GM21737 (cell line): Measurements from ENCODE around the gene TUBGCP2.

Experiments
- ATAC-seq: cut with Tn5 transposase; IDR thresholded peaks from one replicate; pipeline ENCODE4 v1.9.1; 2021; ENCODE audit warnings: mild to moderate bottlenecking, moderate library complexity; ENCODE audit not compliant: unreplicated experiment

TUBGCP2 gene

DNA sequence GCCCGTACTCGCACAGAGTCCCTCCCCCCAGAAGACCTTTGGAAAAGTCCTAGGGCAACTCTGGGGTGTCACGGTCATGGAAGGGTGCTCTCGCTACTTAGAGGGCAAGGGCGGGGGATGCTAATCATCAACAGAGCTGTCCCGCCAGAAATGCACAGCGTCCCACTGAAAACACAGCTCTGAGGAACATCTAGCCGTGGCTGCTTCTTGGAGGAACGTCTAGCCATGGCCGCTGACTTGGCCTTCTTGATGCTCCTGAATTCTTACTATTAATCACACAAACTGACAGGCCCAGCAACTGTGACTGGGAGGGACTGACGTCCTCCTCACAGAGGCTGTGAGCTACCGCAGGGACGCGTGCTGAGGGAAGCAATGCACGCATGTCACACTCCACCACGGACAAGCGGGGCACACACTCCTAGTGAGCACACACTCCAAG, 1.7 kb downstream of the TUBGCP2 start:
- ATAC-seq: no peak

DNA sequence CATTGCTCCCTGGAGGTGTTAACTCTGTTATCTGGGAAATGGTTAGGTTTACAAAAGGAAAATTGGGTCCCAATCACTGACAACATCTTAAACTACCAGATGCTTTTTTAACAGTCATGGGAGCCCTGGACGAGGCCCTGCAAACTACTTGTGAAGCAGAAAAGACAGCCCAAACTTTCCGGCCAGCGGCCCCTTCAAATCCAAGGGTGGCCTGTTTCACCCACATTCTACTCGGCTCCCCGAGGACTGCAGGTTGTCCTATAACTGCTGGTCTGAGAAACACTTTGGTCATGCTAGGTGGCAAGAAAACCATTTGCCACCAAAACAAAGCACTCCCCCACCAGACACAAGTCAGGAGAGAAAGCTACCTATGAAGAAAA, 2.6 kb downstream of the TUBGCP2 start:
- no peak for ATAC-seq

DNA sequence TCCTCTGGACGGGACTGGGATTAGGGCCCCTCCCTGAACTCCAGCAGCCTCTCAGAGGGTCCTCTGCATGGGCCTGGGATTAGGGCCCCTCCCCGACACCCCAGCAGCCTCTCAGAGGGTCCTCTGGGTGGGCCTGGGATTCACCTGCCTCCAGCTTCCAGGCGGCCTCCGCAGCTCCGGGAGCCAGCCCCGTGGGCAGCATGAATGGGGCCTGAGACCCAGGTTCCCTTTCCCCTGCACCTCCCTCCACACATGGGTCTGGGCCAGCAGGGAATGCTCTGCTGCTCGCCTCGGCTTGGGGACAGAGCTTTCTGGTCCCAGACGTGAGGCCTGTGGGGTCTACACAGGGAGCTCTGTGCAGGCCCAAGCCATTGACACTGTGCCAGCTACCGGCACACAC, 5.5 kb downstream of the TUBGCP2 start:
- no peak for ATAC-seq

GRCh38 chr10:133302230-133302629, 6.4 kb downstream of the TUBGCP2 start:
- no peak for ATAC-seq

- no peak for ATAC-seq
These were observed 8.9 kb downstream of the TUBGCP2 start for GRCh38 chr10:133299738-133300137.

- no peak for ATAC-seq
These were observed 9.4 kb downstream of the TUBGCP2 start for GRCh38 chr10:133299224-133299623.

DNA sequence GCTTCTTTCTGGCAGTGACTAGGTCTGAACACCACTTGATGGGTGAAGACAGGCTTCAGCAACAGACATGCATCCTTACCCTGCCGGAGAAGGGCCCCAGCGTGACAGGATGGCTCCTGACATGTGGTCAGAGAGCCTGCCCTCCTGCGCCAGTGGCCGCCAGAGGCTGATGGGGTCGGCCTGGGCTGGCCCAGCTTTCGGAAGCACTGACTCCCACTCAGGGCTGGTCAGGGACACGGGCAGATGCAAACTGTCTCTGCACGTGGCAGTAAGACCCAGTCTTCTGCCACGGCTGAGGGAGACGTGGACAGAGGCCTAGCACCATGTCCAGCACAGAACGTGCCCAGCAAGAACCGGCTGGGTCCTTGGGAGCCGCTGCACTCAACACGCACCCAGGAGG, 10.2 kb downstream of the TUBGCP2 start:
- no peak for ATAC-seq

GRCh38 chr10:133297504-133297903, 11.2 kb downstream of the TUBGCP2 start:
- ATAC-seq: no peak

- ATAC-seq: no peak
These were observed 13.0 kb downstream of the TUBGCP2 start for GRCh38 chr10:133295426-133296320.

GRCh38 chr10:133294189-133294588, 14.5 kb downstream of the TUBGCP2 start:
- no peak for ATAC-seq

DNA sequence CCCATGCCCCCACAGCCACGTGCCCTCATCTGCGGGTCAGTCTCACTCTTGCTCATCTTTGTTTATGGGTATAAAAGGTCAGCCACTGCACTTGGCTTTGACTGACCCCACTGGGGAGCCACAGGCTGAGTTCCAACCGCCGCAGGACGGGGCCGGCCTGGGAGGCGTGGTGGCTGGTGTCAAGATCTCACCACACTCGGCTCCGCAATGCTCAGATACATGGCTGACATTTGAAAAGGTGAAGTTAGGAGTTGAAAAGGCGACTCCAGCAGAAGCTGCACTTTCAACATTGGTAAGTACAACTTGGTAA, 14.9 kb downstream of the TUBGCP2 start:
- no peak for ATAC-seq

- no peak for ATAC-seq
These were observed 15.5 kb downstream of the TUBGCP2 start for GRCh38 chr10:133292919-133293809.

GRCh38 chr10:133289761-133290160, 18.9 kb downstream of the TUBGCP2 start:
- ATAC-seq: no peak

- no peak for ATAC-seq
These were observed 20.7 kb downstream of the TUBGCP2 start for GRCh38 chr10:133287832-133288500.

DNA sequence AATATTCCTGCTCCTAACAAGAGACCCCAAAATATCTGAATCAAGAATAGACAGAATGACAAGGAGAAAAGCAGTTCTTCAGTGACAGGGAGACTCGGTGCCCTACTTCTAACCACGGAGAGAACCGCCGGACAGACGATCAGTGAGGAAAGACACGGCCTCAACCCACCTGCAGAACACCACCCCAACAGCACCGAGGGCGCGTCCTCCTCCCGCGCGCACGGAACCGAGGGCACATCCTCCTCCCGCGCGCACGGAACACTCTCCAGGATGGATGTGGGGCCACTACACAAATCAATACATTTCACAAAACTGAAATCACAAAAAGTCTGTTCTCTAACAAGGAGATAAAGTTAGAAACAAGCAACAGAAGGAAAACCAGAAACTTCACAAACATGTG, 22.3 kb downstream of the TUBGCP2 start:
- ATAC-seq: no peak

- ATAC-seq: no peak
These were observed 23.5 kb downstream of the TUBGCP2 start for GRCh38 chr10:133285217-133285616.

DNA sequence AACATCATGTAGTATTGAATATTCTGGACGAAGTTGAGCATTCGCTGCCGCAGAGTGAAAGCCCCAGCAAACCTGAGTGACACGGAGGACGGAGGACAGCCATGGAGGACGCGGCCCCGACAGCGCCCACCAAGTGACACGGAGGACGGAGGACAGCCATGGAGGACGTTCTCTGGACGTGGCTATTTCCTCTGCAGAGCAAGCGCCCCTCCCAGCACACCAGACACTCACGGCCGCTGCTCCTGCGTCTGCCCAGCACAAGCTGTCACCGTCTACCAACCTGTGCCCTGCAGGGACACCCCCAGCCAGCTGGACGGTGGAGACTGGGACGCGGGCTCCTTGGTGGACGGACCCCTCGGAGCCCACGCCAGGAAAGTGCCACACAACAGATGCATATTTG, 24.7 kb downstream of the TUBGCP2 start:
- no peak for ATAC-seq

DNA sequence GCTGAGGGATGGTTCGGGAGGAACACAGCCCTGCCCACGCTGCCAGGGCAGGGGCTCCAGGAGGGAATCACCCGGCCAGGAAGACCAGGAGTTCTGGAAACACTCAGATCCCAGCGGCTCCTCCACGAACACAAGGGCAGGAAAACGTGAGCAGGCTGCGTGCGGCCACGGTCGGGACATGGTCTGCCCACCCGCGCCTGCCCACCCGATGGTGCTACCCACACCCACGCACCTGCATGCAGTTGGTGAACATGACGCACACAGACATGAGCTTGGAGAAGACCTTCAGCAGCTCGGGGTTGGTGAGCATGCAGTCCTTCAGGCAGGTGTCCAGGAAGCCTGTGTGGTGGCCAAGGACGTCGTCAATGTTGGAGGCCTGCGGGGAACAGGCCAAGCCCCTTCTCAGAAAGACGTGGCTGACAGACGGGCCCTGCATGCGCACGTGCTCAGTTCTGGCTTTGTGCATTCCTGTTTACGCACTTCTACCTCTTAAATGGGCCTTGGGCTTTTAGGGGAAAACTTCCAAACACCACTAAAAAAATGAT, 25.8 kb downstream of the TUBGCP2 start:
- ATAC-seq: no peak

DNA sequence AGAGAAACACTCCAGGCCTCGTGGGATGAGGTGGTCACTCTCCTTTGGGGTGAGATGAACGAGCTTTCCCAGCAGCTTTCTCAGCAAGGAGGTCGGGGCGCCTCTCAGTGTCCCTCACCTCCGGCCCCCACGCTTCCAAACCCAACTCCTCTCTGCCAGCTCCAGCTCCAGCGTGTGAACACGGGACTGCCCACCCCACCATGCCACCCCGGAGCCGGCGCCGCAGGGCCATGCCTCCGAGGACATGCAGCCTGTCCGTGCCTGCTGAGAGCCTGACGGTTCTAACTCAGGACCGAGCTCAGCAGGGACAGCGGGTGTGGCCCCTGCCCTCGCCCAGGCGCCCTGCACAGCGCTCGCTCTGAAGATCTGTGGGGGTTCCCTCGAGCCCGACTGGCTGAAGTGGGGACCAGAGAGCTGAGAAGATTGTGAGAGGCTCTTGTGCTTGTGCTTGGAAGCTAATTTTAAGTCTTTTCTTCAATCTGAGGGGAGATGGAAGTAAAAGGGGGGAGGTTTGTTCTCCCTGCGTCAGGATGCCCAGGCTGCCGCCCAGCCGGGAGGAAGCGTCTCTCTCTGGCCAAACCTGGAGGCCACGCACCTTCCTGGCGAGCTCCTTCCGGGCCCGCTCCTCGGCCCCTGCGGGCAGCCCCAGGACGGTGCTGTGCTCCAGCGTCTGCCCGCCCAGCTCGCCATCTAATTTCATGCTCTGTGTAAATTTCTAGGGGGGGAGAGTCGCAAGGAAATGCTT, 26.9 kb downstream of the TUBGCP2 start:
- ATAC-seq: no peak

DNA sequence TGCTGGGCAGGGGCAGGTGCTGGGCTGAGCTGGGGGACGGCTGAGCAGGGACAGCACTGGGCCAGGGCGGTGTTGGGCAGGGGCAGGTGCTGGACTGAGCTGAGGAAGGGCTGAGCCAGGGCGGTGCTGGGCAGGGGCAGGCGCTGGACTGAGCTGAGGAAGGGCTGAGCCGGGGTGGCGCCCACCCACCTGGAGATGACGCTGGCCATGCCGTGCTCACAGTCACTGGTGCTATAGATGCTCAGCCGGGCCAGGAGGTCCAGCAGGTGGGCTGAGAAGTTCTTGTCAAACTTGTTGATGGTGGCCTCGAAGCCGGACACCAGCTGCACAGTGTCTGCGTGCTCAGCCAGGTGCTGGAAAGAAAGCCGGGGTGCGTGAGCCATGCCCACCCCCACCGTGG, 27.6 kb downstream of the TUBGCP2 start:
- no peak for ATAC-seq
